ELR (cell line): Measurements from ENCODE around the gene CMTM7.
"Not testable (repeated sequence)": the region's sequence is repeated elsewhere in the genome, so short reads cannot be mapped to it uniquely, and the experiment has no call there.

Source experiments
- DNase-seq: peaks from one replicate; pipeline ENCODE4 v3.0.0-alpha.2; 2015; ENCODE audit warnings: low read depth

CMTM7 gene

DNA sequence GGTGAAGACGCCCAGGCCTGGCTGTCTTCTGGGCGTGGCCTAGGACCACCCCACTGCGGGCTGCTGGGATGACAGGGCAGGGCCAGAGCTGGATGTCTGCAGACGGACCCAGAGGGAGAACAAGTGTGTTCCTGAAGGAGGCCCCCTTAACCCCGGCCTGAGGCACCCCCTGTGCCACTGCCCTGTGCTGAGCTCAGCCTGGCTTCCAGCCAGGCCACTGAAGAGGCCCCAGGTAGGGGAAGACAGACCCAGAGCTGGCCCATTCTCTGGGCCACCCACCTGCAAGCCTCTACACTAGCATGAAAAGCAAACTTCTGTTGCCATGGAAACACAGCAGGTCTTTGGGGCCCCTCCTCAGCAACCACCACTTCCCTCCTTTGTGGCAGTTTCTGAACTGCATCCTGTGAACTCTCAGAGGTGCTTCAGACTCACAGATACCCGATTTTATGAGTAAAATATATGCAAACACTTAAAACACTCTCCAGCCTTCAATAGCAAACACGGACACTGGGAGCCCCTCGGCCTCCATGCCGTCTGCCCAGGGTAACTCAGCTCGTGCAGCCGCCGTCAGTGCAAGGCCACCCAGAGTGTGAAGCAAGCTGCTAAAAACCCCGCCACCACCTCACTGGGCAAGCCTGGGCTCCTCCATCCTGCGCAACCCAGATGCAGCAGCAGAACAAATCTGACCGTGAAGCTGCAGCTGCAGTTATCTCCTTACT is 68.5 kb downstream of the CMTM7 start:
- no peak for DNase-seq

DNA sequence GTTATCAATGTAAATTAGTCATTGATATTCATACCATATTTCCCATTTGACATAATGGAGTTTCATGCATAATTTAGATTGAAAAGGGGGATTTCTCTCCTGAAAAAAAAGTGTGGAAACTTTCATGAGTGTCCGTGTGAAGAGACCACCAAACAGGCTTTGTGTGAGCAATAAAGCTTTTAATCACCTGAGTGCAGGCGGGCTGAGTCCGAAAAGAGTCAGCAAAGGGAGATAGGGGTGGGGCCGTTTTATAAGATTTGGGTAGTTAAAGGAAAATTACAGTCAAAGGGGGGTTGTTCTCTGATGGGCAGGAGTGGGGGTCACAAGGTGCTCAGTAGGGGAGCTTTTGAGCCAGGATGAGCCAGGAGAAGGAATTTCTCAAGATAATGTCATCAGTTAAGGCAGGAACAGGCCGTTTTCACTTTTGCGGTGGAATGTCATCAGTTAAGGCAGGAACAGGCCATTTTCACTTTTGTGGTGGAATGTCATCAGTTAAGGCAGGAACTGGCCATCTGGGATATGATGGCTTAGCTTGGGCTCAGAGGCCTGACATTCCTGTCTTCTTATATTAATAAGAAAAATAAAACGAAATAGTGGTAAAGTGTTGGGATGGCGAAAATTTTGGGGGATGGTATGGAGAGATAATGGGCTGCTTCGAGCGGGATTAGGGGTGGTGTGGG is 69.3 kb downstream of the CMTM7 start:
- DNase-seq, result not testable (repeated sequence)

DNA sequence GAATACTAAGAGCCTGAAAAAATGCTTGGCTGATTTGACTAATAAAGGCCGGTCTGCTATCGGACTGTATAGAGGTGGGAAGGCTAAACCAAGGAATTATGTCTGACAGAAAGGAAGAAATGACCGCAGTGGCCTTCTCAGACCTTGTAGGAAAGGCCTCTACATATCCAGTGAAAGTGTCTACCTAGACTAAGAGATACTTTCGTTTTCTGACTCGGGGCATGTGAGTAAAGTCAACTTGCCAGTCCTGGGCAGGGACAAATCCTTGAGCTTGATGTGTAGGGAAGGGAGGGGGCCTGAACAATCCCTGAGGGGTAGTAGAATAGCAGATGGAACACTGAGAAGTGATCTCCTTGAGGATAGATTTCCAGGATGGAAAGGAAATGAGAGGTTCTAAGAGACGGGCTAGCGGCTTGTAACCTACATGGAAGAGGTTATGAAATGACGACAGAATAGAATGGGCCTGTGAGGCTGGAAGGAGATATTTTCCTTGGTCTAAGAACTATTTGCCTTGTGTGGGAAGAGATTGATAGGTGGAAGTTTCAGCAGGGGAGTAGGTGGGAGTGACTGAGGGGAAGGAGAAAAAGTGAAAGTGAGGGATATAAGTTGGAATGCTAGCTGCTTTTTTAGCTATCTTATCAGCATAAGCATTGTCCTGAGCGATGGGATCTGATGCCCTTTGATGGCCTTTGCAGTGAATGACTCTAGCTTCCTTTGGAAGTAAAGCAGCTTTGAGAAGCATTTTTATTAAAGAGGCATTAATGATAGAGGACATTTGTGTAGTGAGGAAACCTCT is 70.7 kb downstream of the CMTM7 start:
- DNase-seq, result not testable (repeated sequence)

DNA sequence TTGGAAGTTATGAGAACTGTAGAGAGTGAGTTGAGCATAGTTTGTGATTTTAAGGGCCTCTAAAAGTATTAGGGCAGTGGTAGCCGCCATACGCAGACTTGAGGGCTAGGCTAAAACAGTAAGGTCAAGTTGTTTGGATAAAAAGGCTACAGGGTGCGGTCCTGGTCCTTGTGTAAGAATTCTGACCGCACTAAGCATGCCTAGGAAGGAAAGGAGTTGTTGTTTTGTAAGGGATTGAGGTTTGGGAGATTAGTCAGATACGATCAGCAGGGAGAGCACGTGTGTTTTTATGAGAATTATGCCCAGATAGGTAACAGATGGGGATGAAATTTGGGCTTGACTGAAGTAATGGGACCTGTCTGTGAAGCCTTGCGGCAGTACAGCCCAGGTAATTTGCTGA is 71.8 kb downstream of the CMTM7 start:
- not testable (repeated sequence) for DNase-seq

DNA sequence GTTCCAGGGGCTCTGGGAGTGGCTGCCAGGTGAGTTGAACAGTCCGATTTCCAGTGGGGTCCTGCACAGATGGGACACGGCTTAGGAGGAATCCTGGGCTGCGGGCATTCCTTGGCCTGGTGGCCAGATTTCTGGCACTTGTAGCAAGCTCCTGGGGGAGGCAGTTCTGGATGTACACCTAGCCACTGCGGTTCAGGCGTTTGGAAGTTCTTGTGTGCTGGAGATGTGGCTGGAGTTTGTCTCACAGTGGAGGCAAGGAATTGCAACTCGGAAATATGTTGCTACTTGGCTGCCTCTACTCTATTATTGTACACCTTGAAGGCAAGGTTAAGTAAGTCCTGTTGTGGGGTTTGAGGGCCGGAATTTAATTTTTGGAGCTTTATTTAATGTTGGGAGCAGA is 73.1 kb downstream of the CMTM7 start:
- DNase-seq, result not testable (repeated sequence)

DNA sequence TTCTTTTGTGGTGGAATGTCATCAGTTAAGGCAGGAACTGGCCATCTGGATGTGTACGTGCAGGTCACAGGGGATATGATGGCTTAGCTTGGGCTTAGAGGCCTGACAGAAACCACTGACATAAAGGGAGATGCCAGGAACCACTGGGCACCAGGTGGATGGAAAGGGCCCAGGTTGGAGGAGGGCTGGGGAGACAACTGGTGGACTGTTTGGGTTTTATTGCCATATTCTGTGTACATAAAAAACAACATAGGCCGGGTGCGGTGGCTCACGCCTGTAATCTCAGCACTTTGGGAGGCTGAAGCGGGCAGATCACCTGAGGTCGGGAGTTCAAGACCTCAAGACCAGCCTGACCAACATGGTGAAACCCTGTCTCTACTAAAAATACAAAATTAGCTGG is 75.2 kb downstream of the CMTM7 start:
- DNase-seq, result not testable (repeated sequence)

DNA sequence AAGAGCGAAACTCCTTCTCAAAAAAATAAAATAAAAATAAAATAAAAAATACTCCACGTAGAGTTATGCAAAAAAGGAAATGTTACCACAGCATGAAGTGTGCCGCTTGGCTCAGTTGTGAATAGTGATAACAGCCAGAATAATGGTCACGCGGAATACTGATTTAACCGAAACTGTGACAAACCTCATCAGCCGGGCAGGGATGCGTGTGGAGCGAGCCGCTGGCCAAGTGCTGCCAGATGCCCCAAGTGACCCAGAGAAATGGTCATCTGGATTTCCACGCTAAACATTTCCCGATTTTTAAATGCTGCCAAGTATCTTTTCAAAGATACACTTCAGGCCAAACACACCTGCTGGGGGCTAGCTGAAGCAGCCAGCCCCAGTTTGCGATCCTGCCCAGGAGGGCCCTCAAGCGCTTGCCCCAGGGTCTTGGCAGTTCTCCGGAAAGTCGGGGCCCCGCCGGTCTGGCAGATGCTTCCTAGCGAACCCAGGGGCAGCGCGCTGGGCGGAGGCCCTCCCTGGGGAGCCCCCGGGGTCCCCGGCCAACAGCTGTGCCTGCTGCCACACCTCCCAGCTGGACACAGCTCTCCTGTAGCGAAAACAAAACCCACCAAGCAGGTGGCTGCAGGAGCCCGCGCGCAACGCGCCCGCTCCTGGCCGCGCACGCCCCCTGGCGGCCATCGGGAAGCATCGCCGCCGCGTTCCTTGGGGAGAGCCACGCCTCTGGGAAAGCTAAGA is 75.8 kb downstream of the CMTM7 start:
- DNase-seq, result peak; percentile 58

DNA sequence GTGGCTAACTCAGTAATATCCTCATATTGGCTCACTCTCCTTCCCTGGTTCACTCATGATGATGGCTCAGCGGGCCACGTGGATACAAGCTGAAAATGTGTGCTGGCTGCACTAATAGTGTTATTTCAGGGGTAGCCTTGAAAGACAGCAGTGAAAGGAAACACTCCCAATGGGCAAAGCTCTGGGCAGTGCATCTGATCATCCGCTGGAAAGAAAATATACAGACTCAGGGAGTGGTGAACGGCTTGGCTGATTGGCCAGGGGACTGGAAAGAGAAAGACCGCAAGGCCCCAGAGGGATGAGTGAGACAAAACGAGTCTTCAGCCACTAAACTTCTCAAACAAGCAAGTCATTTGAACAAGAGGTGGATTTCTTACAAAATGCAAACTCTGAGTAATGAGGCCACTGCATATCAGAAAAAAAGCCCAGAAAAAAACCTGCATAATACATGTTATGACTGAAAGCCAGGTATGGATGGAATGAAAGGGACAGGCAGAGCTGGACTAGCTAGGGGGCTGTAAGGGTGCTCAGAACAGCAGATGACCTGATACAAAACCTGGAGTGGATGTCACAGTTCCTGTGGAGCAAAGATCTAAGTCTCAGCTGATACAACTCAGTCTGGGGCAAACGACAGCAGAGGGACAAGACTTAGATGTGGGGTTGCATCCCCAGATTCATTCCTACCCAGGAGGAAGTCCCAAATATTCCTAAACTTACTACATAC is 77.7 kb downstream of the CMTM7 start:
- no peak for DNase-seq

DNA sequence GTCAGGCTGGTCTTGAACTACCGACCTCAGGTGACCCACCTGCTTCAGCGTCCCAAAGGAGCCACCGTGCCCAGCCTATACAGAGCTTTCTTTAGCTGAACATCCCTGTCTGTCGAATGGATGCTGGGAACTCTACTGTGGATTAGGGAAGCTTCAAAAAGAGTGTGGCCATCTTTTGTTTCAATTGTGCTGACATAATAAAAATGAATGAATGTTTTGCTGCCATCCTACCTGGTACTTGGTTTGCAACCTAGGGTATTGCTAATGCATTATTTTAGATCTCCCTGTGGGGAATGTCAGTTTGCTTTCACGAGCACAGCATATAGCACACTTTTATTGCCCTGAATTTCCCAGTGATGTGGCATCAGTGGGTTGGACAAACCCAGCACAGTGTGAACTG is 78.7 kb downstream of the CMTM7 start:
- DNase-seq, result no peak

DNA sequence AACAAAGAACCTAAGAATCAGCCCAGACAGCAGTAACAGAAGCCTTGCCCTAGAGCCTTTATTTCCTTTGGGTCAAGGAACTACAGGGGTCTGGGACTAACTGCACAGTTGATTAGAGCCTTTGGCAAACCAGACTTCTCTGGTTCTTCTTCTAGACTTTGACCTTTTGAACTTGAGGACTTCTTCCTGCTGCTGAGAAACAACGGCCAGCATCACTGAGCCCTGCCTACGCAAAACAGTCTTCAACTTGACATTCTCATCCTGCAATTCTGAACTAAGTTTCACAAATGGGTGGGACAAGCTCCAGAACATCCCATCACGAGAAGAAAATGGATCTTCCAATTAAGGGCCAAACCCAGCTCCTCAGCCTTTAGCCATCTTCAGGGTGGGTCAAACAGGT is 79.6 kb downstream of the CMTM7 start:
- DNase-seq, result no peak

DNA sequence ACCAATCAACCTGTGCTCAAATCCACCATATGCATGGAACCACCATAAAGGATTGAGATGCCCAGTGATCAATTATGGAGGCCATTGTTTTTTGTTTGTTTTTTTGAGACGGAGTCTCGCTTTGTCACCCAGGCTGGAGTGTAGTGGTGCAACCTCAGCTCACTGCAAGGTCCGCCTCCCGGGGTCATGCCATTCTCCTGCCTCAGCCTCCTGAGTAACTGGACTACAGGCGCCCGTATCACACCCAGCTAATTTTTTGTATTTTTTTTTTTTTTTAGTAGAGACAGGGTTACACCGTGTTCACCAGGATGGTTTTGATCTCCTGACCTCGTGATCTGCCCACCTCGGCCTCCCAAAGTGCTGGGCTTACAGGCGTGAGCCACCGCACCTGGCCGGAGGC is 80.5 kb downstream of the CMTM7 start:
- not testable (repeated sequence) for DNase-seq

DNA sequence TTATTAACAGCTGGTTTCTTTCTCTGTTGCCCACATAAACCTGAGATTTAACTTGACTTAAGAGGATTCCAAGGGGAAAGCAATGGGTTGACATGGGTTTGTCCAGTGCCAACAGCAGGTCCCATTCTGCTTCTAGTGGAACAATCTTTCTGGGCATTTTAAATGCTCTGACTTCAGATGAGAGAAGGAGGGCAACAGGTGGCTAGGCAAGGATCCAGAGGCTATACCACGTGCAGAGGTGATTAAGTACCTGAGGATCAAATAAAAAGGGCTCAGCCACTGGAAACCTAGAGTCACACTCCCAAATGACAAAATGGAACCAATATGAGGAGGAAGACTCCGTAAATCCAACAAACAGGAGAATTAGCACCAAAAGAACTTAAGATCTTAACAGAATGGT is 82.5 kb downstream of the CMTM7 start:
- no peak for DNase-seq

DNA sequence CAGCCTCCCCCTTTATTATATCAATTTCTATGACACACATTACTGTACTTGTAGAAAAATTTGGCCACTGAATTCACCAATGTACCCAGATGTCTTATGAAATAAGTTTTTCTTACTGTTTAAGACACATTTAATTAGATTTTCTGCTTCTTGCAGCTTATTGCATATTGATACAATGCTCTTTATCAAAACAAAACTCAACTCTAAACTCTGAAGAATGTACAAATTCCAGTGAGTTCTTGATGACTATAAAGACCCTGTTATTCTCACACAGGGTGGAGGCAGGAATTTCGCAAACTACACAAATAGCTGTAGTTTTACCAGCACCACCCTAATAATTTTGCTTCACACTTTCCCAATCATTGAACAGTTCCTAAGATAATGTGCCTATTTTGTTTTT is 89.0 kb downstream of the CMTM7 start:
- no peak for DNase-seq

DNA sequence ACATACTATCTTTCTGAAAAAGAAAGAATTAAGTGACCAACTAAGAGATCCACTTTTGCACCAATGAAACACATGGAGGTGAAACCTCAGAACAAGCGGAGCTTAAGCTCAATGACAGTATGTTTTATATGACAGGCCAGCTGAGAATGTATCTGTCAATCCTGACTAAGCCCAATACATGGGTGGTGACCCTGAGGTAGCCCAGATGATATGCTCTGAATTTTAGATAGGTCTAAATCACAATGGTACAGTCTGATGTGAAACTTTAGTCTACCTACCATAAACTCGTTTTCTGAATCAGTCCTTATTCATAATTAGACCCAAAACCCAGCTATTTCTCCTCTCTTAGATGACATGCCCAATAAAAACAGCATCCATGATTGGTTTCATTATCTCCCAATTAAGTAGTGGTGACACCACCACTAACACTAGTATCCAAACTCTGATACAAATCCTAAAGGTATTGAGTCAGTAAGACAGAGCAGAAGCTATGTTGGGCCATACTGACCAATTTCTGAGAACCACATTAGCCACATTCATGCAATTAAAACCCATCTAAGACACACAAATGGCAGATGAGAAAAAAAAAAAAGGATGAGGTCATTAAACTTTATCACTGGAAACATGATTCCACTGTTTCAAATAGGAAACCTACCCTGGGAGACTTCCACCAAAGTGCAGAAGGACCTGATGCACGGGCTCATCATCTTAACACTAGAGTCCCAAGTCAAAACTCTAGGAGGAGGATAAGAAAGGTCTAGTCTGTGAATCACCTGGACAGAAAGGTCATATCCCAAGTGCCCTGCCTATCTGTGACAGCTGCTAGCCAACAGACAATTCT is 90.4 kb downstream of the CMTM7 start:
- no peak for DNase-seq

DNA sequence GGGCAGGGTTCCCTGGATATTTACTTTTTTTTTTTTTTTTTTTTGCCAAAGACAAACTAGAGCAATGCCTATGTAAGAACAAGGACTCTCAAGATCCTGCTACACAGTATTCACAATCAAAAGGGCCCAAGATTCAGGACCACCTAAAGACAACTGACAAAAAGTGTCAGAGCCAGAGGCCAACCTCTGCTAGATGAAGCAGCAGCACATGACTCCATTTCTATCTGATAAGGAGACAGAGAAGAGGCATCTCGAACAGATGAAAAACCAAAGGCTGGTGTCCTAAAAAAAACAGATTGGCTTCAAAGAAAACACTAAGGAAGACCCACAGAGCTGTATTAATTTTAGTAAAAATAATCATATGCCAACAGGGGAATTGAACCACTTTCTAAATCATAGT is 91.0 kb downstream of the CMTM7 start:
- no peak for DNase-seq

DNA sequence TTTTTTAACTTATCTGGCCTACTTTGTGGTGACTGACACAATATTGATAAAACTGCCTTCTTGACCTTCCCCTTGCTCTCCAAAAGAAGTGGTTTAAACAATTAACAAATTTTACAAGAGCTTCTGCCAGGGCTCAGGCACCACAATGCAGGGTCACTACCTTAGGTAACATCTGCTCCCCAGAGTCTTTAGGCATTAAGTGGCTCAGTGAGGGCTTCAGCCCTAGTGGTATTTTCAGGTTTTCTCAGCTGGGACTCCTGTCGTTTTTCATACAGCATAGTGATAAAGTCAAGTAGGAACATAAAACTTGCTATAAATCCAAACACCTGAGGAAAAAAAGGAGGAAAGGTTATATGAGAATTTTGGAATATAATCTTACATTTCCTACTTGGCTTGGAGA is 92.1 kb downstream of the CMTM7 start:
- no peak for DNase-seq

DNA sequence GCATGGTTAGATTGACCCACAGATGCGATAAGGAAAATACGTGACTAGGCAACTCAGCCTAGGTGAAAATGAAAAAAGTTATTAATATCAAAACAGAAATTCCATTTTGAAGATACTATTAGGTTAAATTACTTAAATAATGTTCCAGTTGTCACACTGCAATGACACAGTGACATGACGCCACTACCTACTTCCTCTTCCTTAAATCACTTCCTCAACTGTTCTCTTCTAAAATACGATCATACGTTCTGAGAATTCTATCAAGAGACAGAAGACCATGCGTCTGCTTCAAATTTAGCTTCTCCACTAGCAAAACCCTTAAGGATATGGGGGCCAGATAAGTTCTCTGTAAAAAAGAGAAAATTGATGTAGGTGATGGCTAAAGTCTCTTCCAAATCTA is 92.8 kb downstream of the CMTM7 start:
- DNase-seq, result no peak

DNA sequence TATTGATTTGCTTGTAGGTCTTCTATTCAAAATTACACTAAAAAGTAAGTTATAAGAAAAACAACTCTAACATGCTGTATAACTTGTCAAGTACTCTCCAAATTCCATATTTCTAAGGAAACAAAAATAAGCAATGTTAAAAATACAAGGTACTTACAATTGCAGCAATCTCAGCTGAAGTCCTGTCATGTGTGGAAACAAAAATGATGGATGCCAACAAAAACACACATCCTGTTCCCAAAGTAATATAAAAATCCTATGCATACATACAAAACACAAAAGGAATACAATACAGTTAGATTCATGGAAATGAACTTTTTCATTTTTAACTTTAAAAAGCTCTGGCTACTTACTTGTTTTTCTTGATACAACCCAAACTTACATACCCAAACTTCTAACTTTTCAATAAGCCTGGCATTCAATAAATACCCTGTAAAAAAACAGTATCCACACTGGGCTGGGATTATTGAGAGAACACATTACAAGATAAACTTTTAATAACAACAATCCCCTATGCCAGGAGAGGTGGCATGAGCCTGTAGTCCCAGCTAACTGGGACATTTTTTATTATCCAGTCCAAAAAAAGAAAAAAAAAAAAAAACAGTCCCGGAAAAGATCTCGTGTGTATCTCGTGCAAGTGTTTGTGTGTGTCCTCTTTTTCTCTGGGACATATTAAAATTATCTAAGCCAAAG is 96.3 kb downstream of the CMTM7 start:
- no peak for DNase-seq

DNA sequence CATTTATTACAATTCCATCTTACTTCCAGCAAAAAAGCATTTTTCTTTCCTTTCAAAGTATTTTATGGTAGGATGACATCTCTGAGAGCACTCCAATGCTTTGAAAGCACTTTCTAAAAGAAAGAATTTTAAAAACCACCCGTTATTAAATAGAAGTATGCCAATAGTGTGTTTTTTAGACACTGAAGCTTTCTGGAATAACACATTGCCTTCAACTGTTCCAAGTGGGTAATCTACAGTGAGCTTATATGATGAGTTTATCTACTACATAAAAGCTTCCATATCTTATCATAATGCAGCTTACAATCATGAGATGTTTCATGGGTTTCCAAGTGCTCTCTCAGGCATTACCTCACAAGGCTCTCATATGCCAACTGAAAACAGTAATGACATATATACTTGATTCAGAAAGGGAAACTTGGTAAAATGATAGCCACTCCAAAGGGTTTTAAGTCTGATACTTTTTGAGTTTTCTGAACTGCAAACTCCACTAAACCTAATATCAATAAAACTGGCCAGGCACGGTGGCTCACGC is 96.9 kb downstream of the CMTM7 start:
- no peak for DNase-seq
